ENCODE data around the gene EFCAB7. TPM values are rescaled to one million over a fixed set of nuclear protein-coding genes. Genes with fewer than 3 reads are reported as not detected.
"Not testable (repeated sequence)": the region's sequence is repeated elsewhere in the genome, so short reads cannot be mapped to it uniquely, and the experiment has no call there.

EFCAB7 gene
- total and polyA plus RNA-seq, 2 of the 13 experiments (the other 11 are each of a cell fraction or from before 2014, with no cell fraction given): 1.7 to 5.4 TPM

DNA sequence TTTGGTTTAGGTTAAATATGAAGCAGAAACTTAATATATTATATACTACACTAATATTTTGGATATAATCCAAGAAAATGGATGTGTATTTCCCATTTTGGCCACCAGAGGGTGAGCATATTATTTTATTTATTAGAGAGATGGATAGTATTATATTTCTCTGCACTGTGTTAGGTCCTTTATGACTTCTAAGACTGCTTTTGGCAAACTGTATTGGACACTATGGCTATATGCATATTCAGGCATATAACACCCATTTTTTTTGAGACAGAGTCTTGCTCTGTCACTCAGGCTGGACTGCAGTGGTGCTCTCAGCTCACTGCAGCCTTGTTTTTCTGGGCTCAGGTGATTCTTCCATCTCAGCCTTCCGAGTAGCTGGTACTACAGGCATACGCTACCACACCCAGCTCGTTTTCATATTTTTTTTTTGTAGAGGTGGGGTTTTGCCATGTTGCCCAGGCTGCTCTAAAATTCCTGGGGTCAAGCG lies 52.1 kb downstream of the EFCAB7 start:
- intact Hi-C loops (cut with micrococcal nuclease; ENCODE audit: unreplicated experiment) (loop anchor here (5.0 kb wide), 1 partner anchor 672 kb away; no protein-coding TSS in a partner anchor), in situ Hi-C loops (cut with HindIII; ENCODE audit: extremely low pct_ligation_motif_present, low pct_unique_long_range_greater_than_20kb) (no loop called here)
- no peak for DNase-seq (ENCODE audit: low spot score)
- Histone ChIP-seq H3K36me3 (replicated peaks in 1 of 2; ENCODE audit: control insufficient read depth in 1 of 2, insufficient read depth in 2 of 2, low read length in 2 of 2) (no peaks in the 10 kb centered on the region), H2AFZ (ENCODE audit: low read length) (no peak overlapping the region), H3K27me3 (ENCODE audit: control insufficient read depth in 1 of 2, insufficient read depth in 2 of 2, low read length in 2 of 2) (no peaks in the 10 kb centered on the region), H4K20me1 (ENCODE audit: insufficient read depth, low read length) (no peaks in the 10 kb centered on the region), H3K9ac (ENCODE audit: insufficient read depth, low read depth, low read length) (no peak overlapping the region), H3K4me2 (ENCODE audit: low read depth, low read length) (no peak overlapping the region), H3K27ac (ENCODE audit: extremely low read length, insufficient read depth, low read length) (no peak overlapping the region), H3K4me1 (ENCODE audit: insufficient read depth, low read length) (no peaks in the 10 kb centered on the region), H3K9me3 (ENCODE audit: low read length) (peaks cover 3% of the 10 kb centered on the region; the same call in 1 of the 2 replicates), H3K4me3 (replicated peaks in 1 of 3; ENCODE audit: insufficient read depth in 1 of 3, low read depth in 2 of 3, low read length in 3 of 3) (no peak overlapping the region), H3K79me2 (ENCODE audit: insufficient read depth, low read length) (no peaks in the 10 kb centered on the region)
- ChIA-PET POLR2A (no interaction called here), CTCF (ENCODE audit: low intra/inter-chr PET ratio, low total read pairs) (interaction anchor here (0.8 to 1.6 kb wide), 2 partner anchors 40 to 671 kb away, joined by 3 to 12 read pairs; no protein-coding TSS in a partner anchor)
- WGBS (ENCODE audit: low lambda C conversion rate): 39% methylated on average over 4 of the region's 4 CpGs
- TF ChIP-seq SALL2 (CRISPR knock-in tag; IDR thresholded peaks at IDR 0.05) (no peak), STAG1 (CRISPR knock-in tag; IDR thresholded peaks at IDR 0.05) (peak; percentile 37), PRPF4 (IDR thresholded peaks at IDR 0.05; ENCODE audit: low read depth, low read length, poor library complexity, severe bottlenecking) (no peak), ZNF230 (CRISPR knock-in tag; IDR thresholded peaks at IDR 0.05) (no peak), SMC3 (IDR thresholded peaks at IDR 0.05; ENCODE audit: low read length) (peak; percentile 44; the same call in 1 of the 2 replicates)
- TF ChIP-seq, protein P1, sequence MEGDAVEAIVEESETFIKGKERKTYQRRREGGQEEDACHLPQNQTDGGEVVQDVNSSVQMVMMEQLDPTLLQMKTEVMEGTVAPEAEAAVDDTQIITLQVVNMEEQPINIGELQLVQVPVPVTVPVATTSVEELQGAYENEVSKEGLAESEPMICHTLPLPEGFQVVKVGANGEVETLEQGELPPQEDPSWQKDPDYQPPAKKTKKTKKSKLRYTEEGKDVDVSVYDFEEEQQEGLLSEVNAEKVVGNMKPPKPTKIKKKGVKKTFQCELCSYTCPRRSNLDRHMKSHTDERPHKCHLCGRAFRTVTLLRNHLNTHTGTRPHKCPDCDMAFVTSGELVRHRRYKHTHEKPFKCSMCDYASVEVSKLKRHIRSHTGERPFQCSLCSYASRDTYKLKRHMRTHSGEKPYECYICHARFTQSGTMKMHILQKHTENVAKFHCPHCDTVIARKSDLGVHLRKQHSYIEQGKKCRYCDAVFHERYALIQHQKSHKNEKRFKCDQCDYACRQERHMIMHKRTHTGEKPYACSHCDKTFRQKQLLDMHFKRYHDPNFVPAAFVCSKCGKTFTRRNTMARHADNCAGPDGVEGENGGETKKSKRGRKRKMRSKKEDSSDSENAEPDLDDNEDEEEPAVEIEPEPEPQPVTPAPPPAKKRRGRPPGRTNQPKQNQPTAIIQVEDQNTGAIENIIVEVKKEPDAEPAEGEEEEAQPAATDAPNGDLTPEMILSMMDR (CRISPR knock-in tag; IDR thresholded peaks at IDR 0.05): peak; percentile 42
- TF ChIP-seq, protein P2, sequence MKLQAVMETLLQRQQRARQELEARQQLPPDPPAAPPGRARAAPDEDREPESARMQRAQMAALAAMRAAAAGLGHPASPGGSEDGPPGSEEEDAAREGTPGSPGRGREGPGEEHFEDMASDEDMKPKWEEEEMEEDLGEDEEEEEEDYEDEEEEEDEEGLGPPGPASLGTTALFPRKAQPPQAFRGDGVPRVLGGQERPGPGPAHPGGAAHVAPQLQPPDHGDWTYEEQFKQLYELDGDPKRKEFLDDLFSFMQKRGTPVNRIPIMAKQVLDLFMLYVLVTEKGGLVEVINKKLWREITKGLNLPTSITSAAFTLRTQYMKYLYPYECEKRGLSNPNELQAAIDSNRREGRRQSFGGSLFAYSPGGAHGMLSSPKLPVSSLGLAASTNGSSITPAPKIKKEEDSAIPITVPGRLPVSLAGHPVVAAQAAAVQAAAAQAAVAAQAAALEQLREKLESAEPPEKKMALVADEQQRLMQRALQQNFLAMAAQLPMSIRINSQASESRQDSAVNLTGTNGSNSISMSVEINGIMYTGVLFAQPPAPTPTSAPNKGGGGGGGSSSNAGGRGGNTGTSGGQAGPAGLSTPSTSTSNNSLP (IDR thresholded peaks at IDR 0.05; ENCODE audit: low read depth, low read length): peak; percentile 73; the same call in 1 of the 2 replicates
- FAIRE-seq: no peak
- ATAC-seq: peak; percentile 32; the same call in 2 of the 3 replicates
- BruUV-seq (replicated peaks): no TSS peak

DNA sequence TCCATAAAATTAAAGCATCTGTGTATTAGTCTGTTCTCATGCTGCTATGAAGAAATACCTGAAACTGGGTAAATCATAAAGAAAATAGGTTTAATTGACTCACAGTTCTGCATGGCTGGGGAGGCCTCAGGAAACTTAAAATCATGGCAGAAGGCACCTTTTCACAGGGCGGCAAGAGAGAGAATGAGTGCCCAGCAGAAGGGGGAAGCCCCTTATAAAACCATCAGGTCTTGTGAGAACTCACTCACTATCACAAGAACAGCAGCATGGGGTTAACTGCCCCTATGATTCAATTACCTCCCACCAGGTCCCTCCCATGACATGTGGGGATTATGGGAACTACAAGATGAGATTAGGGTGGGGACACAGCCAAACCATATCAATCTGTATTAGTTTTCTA lies 63.0 kb downstream of the EFCAB7 start:
- H3K79me2 ChIP-seq (ENCODE audit: insufficient read depth, low read length); in situ Hi-C loops (cut with HindIII; ENCODE audit: extremely low pct_ligation_motif_present, low pct_unique_long_range_greater_than_20kb); H4K20me1 ChIP-seq (ENCODE audit: insufficient read depth, low read length); FAIRE-seq; H3K27me3 ChIP-seq (ENCODE audit: control insufficient read depth in 1 of 2, insufficient read depth in 2 of 2, low read length in 2 of 2); H3K4me3 ChIP-seq (replicated peaks in 1 of 3; ENCODE audit: insufficient read depth in 1 of 3, low read depth in 2 of 3, low read length in 3 of 3); POLR2A ChIA-PET; H3K9ac ChIP-seq (ENCODE audit: insufficient read depth, low read depth, low read length); H2AFZ ChIP-seq (ENCODE audit: low read length); DNase-seq (ENCODE audit: low spot score); intact Hi-C loops (cut with micrococcal nuclease; ENCODE audit: unreplicated experiment); H3K27ac ChIP-seq (ENCODE audit: extremely low read length, insufficient read depth, low read length); BruUV-seq (replicated peaks); H3K36me3 ChIP-seq (replicated peaks in 1 of 2; ENCODE audit: control insufficient read depth in 1 of 2, insufficient read depth in 2 of 2, low read length in 2 of 2); H3K4me2 ChIP-seq (ENCODE audit: low read depth, low read length); ATAC-seq; H3K9me3 ChIP-seq (ENCODE audit: low read length); CTCF ChIA-PET (ENCODE audit: low intra/inter-chr PET ratio, low total read pairs): not testable (repeated sequence)
- H3K4me1 ChIP-seq (ENCODE audit: insufficient read depth, low read length): peaks cover 19% of the 10 kb centered on the region
- WGBS (ENCODE audit: low lambda C conversion rate): 95% methylated on average over 1 of the region's 1 CpG
